NT2/D1 (cell line): Measurements from ENCODE around the gene CTNNB1.
"Not testable (repeated sequence)": the region's sequence is repeated elsewhere in the genome, so short reads cannot be mapped to it uniquely, and the experiment has no call there.

Experiments
- DNase-seq: peaks from one replicate; pipeline ENCODE4 v3.0.0-alpha.2; 2011; ENCODE audit warnings: low read depth, low spot score
- H3K27me3 ChIP-seq: 2 replicates; pipeline ENCODE4 v1.6.0; 2011; ENCODE audit warnings: mild to moderate bottlenecking; ENCODE audit not compliant: insufficient read length, insufficient read depth
- H3K36me3 ChIP-seq: 2 replicates; pipeline ENCODE4 v1.6.1; 2011; ENCODE audit warnings: mild to moderate bottlenecking, low read length, mixed read lengths; ENCODE audit not compliant: insufficient read depth, insufficient read length
- H3K4me1 ChIP-seq: 2 replicates; pipeline ENCODE4 v1.5.1; 2011; ENCODE audit not compliant: insufficient read depth, insufficient read length
- H3K4me3 ChIP-seq: 2 replicates; pipeline ENCODE4 v1.5.1; 2011; ENCODE audit warnings: low read depth; ENCODE audit not compliant: insufficient read length
- H3K9ac ChIP-seq: 2 replicates; pipeline ENCODE4 v1.6.0; 2011; ENCODE audit warnings: low read depth; ENCODE audit not compliant: insufficient read length
- H3K9me3 ChIP-seq: 2 replicates; pipeline ENCODE4 v1.5.1; 2011; ENCODE audit warnings: mild to moderate bottlenecking, low read length; ENCODE audit not compliant: insufficient read depth
- SUZ12 ChIP-seq: IDR thresholded peaks from 2 replicates; pipeline ENCODE4 v1.6.1; 2011; ENCODE audit not compliant: insufficient read length, insufficient read depth; ENCODE audit errors: extremely low read depth
- YY1 ChIP-seq: IDR thresholded peaks from 2 replicates; pipeline ENCODE4 v1.6.1; 2011; ENCODE audit not compliant: insufficient read length, insufficient read depth
- ZNF274 ChIP-seq: IDR thresholded peaks from 2 replicates; pipeline ENCODE4 v1.6.1; 2011; ENCODE audit warnings: mild to moderate bottlenecking, low read depth, low read length

The CTNNB1 gene

DNA sequence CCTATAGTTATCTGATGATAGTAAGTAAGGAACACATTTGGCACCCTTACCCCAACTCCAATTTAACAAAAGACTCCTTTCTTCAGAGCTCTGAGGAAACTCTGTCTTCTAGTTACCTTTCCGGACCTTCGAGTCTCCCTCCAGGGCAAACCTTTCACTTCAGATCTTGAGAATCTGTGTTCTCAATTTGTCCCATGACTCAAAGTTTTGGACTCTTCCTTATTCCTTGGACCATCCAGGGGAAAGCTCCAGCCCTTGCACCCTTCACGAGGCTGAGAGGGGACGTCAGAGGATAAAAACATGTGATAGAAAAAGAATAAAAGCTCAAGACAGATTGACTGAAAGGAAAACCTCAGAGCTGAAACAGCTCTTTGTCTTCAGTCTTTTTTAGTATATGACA, 76.9 kb downstream of the CTNNB1 start:
- H3K36me3 ChIP-seq = no peaks in the 10 kb centered on the region
- no peaks in the 10 kb centered on the region for H3K27me3 ChIP-seq
- peaks cover 1% of the 10 kb centered on the region for H3K4me1 ChIP-seq
- no peak overlapping the region for H3K9ac ChIP-seq
- no peak overlapping the region for H3K4me3 ChIP-seq
- DNase-seq = no peak
- 0 out of 2 replicates have a peak, but pooled peaks cover 6% of the 10 kb centered on the region for H3K9me3 ChIP-seq
- TF ChIP-seq ZNF274 = no peak
- TF ChIP-seq YY1 = no peak
- TF ChIP-seq SUZ12 = no peak

- Histone ChIP-seq H3K9ac (no peak overlapping the region), H3K4me1 (peaks cover 1% of the 10 kb centered on the region), H3K4me3 (no peak overlapping the region), H3K27me3 (no peaks in the 10 kb centered on the region), H3K9me3 (0 out of 2 replicates have a peak, but pooled peaks cover 6% of the 10 kb centered on the region), H3K36me3 (no peaks in the 10 kb centered on the region)
- TF ChIP-seq ZNF274 (no peak), YY1 (no peak), SUZ12 (no peak)
- DNase-seq = peak; percentile 28
Measured at GRCh38 chr3:41277790-41278465, 78.6 kb downstream of the CTNNB1 start.

- H3K27me3 ChIP-seq, DNase-seq, H3K36me3 ChIP-seq, H3K4me3 ChIP-seq, H3K9ac ChIP-seq, H3K9me3 ChIP-seq, H3K4me1 ChIP-seq: not testable (repeated sequence)
Measured at GRCh38 chr3:41284934-41285333, 85.6 kb downstream of the CTNNB1 start.

- DNase-seq = no peak
- TF ChIP-seq SUZ12 (no peak), YY1 (no peak), ZNF274 (no peak)
- H3K36me3 ChIP-seq = no peaks in the 10 kb centered on the region
- no peaks in the 10 kb centered on the region for H3K9me3 ChIP-seq
- H3K27me3 ChIP-seq = no peaks in the 10 kb centered on the region
- H3K4me3 ChIP-seq = no peak overlapping the region
- no peak overlapping the region for H3K9ac ChIP-seq
- no peaks in the 10 kb centered on the region for H3K4me1 ChIP-seq
Measured at GRCh38 chr3:41286305-41286704, 87.0 kb downstream of the CTNNB1 start.

GRCh38 chr3:41288785-41289184, 89.5 kb downstream of the CTNNB1 start:
- Histone ChIP-seq H3K36me3 (no peaks in the 10 kb centered on the region), H3K9ac (no peak overlapping the region), H3K4me3 (no peak overlapping the region), H3K9me3 (no peaks in the 10 kb centered on the region), H3K4me1 (no peaks in the 10 kb centered on the region), H3K27me3 (no peaks in the 10 kb centered on the region)
- DNase-seq = no peak
- TF ChIP-seq YY1 = no peak
